GM12801 (cell line): Measurements from ENCODE around the gene MLLT3.

Source experiments
- CTCF ChIP-seq: IDR thresholded peaks from one replicate; pipeline ENCODE4 v1.5.1; 2011; ENCODE audit warnings: control low read depth; ENCODE audit not compliant: insufficient read length; ENCODE audit errors: extremely low read depth

The MLLT3 gene

DNA sequence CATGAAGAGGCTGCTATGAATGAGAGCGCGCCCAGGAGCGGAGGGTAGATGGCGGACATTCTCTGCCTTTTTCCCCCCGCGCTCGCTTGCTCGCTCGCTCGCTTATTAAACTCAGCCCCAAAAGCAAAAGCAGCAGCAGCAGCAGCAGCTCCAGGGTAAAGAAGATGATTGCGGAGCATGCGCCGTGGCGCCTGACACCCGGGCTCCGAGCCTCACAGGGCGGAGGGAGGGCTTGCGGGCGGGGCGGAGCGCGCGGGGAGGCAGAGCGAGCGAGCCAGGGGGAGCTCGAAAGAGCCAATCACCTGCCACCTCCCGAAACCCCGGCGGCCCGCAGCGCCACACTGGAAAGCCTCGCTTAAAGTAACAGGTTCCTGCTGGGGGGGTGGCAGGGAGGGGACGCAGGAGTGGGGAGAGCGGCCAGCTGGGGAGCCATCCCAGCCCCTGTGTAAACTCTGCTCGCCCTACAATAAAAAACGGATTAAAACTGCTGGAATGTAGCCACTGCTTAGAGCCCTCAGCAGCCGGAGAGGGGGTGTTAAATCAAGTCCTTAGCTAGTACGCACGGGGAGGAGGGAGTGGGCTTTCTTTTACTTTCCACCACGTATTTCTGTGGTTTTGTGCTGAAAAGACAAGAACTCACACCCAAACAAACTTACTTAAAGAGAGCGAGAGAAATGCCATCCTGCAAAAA, at the start of gene MLLT3:
Gene MLLT3, minus strand, starts transcription at position 170 of the 691 bp plus-strand sequence.
- no peak for TF ChIP-seq CTCF

DNA sequence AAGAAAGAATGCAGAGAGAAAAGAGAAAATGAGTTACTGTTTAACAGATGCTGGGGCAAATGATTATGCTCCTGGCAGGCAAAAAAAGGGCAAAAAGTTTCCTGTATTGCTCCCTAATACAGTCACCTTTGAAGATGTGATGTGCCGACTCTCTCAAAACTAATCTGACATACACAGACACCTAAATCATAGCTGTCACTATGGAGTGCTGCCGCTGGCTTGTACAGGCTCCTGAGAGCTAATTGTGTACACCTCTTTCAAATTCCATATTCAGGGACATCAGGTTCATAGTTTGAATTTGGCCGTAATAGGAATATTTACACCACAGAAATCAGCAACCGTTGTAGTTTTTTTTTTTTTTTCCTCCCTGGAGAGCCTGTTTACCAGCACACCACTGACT, 49.3 kb upstream of the MLLT3 start:
- TF ChIP-seq CTCF = no peak

DNA sequence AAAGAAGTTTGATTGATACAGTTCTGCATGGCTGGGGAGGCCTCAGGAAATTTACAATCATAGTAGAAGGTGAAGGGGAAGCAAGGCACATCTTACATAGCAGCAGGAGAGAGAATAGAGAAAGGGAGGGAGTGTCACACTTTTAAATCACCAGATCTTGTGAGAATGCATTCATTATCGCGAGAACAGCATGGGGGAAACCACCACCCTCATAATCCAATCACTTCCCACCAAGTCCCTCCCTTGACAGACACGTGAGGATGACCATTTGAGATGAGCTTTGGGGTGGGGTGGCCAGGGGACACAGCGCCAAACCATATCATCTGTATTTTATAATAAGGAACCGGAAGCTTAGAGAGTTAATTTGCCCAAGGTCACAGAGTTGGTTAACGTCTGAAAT, 48.1 kb upstream of the MLLT3 start:
- TF ChIP-seq CTCF = no peak

DNA sequence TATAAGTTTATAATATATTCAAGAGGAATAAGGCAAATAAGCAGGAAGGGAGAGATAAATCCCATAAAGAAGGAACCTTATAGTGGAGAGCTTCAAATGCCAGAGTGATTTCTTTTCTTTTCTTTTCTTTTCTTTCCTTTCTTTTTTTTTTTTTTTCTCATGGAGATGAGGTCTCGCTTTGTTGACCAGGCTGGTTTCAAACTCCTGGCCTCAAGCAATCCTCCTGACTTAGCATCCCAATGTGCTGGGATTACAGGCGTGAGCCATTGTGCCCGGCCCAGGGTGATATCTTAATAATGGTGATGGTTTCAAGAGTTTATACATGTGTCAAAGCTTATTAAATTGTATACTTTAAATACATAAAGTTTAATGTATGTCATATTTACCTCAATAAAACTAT, 42.2 kb upstream of the MLLT3 start:
- no peak for TF ChIP-seq CTCF

DNA sequence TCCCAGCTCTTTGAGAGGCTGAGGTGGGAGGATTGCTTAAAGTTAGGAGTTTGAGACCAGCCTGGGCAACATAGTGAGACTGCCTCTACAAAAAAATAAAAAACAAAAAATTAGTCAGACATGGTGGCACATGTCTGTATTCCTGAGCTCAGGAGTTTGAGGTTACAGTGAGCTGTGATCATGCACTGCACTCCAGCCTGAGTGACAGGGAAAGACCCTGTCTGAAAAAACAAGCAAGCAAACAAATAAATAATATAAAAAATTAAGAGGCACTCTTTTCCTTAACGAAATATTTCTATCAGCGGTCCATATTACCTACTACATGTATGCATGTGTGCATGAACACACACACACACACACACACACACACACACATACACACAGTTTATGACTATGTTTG, 40.8 kb upstream of the MLLT3 start:
- no peak for TF ChIP-seq CTCF

- no peak for TF ChIP-seq CTCF
These were observed 39.9 kb upstream of the MLLT3 start for GRCh38 chr9:20662156-20662555.

DNA sequence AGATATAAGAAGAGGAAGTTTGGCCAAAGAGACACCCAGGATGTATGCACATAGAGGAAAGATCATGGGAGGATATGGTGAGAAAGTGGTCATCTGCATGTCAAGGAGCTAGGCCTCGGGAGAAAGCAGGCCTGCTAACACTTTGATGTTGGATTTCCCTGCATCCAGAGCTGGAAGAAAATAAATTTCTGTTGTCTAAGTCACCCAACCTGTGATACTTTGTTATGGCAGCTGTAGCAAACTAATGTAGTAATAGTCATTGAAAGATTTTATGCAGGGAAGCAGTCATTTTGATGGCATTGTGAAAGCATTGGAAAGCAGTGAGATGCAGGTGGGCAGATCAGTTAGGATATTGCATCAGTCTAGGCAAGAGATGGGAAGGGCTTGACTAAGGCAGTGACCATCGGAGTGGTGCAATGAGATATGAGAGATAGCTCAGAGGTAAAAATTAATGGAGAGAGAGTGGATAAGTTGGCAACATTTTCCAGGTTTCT, 37.2 kb upstream of the MLLT3 start:
- TF ChIP-seq CTCF = no peak
